OCI-LY1 (cell line): ENCODE measurements around the gene CLRN1.

Experiments
- H2AFZ ChIP-seq: fragments of 200-600 bp; sonication (generic), shearing (Covaris generic); 2 replicates; pipeline ENCODE4 v1.6.0; 2014; ENCODE audit warnings: antibody characterized with exemption, mild to moderate bottlenecking, low read length
- H3F3A ChIP-seq: fragments of 200-600 bp; sonication (generic), shearing (Covaris generic); 2 replicates; pipeline ENCODE4 v1.6.0; 2014; ENCODE audit warnings: mild to moderate bottlenecking, antibody characterized with exemption, low read length, moderate library complexity; ENCODE audit not compliant: insufficient read depth
- H3K27ac ChIP-seq: fragments of 200-600 bp; sonication (generic); 2 replicates; pipeline ENCODE4 v1.5.1; 2014; ENCODE audit warnings: low read length, mixed run types, mild to moderate bottlenecking, low read depth; ENCODE audit not compliant: poor library complexity, severe bottlenecking
- H3K27me3 ChIP-seq: fragments of 200-600 bp; sonication (generic); 2 replicates; pipeline ENCODE4 v1.6.0; 2014; ENCODE audit warnings: antibody characterized with exemption, mild to moderate bottlenecking, low read length, moderate library complexity; ENCODE audit not compliant: insufficient read depth
- H3K36me3 ChIP-seq: fragments of 200-600 bp; sonication (generic); 2 replicates; pipeline ENCODE4 v1.6.1; 2014; ENCODE audit warnings: mild to moderate bottlenecking, antibody characterized with exemption, low read length, moderate library complexity, mixed read lengths; ENCODE audit not compliant: insufficient read depth
- H3K4me1 ChIP-seq: fragments of 200-600 bp; sonication (generic); 2 replicates; pipeline ENCODE4 v1.5.1; 2014; ENCODE audit warnings: mild to moderate bottlenecking, low read length, moderate library complexity; ENCODE audit not compliant: insufficient read depth, severe bottlenecking
- H3K4me2 ChIP-seq: fragments of 200-600 bp; sonication (generic), shearing (Covaris generic); 2 replicates; pipeline ENCODE4 v1.6.1; 2014; ENCODE audit warnings: low read length
- H3K4me3 ChIP-seq: fragments of 200-600 bp; sonication (generic); 2 replicates; pipeline ENCODE4 v1.5.1; 2014; ENCODE audit warnings: low read length, low read depth, mild to moderate bottlenecking, mixed read lengths; ENCODE audit not compliant: poor library complexity, severe bottlenecking
- H3K79me2 ChIP-seq: fragments of 200-600 bp; shearing (Covaris generic); 2 replicates; pipeline ENCODE4 v1.6.1; 2016; ENCODE audit warnings: mixed run types, low read length, mixed read lengths; ENCODE audit not compliant: insufficient read depth
- H3K9ac ChIP-seq: fragments of 200-600 bp; sonication (generic), shearing (Covaris generic); 2 replicates; pipeline ENCODE4 v1.6.1; 2014; ENCODE audit warnings: mild to moderate bottlenecking, low read length, mixed read lengths
- H3K9me2 ChIP-seq: fragments of 200-600 bp; sonication (generic), shearing (Covaris generic); 2 replicates; pipeline ENCODE4 v1.6.1; 2014; ENCODE audit warnings: low read depth, mild to moderate bottlenecking, low read length, mixed read lengths
- H3K9me3 ChIP-seq: fragments of 200-600 bp; shearing (Covaris generic); 2 replicates; pipeline ENCODE4 v1.6.1; 2014; ENCODE audit warnings: low read length, mixed read lengths
- H4K20me1 ChIP-seq: fragments of 200-600 bp; sonication (generic), shearing (Covaris generic); 2 replicates; pipeline ENCODE4 v1.6.0; 2016; ENCODE audit warnings: mild to moderate bottlenecking, low read length; ENCODE audit not compliant: insufficient read depth
- CTCF ChIP-seq: fragments of 200-600 bp; sonication (generic), shearing (Covaris generic); IDR thresholded peaks from 2 replicates; pipeline ENCODE4 v1.5.1; 2017; ENCODE audit warnings: mild to moderate bottlenecking, antibody characterized with exemption, low read length, moderate library complexity, mixed read lengths
- EZH2 ChIP-seq: fragments of 200-600 bp; sonication (generic), shearing (Covaris generic); IDR thresholded peaks from 2 replicates; pipeline ENCODE4 v1.8.0; 2017; ENCODE audit warnings: borderline replicate concordance, mixed run types, mild to moderate bottlenecking, antibody characterized with exemption, low read length, moderate library complexity, mixed read lengths

CLRN1 gene

DNA sequence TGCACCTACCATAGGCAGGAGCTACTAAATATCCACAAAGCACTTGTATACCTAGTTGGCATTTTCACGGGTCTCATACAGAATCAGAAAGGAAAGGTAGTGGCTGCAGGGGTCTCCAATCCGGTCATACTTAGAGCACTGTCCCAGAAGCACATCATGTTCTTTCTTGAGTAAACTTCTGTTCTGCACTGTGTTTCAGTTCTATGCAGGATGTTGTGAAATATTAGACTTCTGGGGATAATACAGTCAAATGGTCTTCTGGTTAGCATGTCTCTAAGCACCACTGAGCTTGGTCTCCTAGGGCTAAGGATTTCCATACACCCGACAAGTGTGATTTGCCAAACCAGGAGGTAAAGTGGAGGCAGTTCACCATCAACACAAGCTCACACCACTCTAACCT lies 95.2 kb downstream of the CLRN1 start:
- Histone ChIP-seq H2AFZ (no peak overlapping the region), H3K27me3 (no peaks in the 10 kb centered on the region), H3K27ac (no peak overlapping the region), H3K79me2 (no peaks in the 10 kb centered on the region), H3K4me1 (no peaks in the 10 kb centered on the region), H3K4me3 (no peak overlapping the region), H3K9me3 (no peaks in the 10 kb centered on the region), H3K36me3 (no peaks in the 10 kb centered on the region), H4K20me1 (no peaks in the 10 kb centered on the region), H3K4me2 (no peak overlapping the region), H3K9me2 (no peaks in the 10 kb centered on the region), H3F3A (no peaks in the 10 kb centered on the region), H3K9ac (no peak overlapping the region)
- TF ChIP-seq CTCF, result no peak
- TF ChIP-seq EZH2, result no peak

- H3K4me3 ChIP-seq, result no peak overlapping the region
- H3K4me1 ChIP-seq, result no peaks in the 10 kb centered on the region
- no peak for TF ChIP-seq EZH2
- no peak for TF ChIP-seq CTCF
- H3K27ac ChIP-seq, result no peak overlapping the region
- H4K20me1 ChIP-seq, result no peaks in the 10 kb centered on the region
- H3F3A ChIP-seq, result no peaks in the 10 kb centered on the region
- no peaks in the 10 kb centered on the region for H3K79me2 ChIP-seq
- H3K9ac ChIP-seq, result no peak overlapping the region
- no peak overlapping the region for H3K4me2 ChIP-seq
- no peaks in the 10 kb centered on the region for H3K27me3 ChIP-seq
- no peaks in the 10 kb centered on the region for H3K36me3 ChIP-seq
- no peaks in the 10 kb centered on the region for H3K9me2 ChIP-seq
- H2AFZ ChIP-seq, result no peak overlapping the region
- H3K9me3 ChIP-seq, result no peaks in the 10 kb centered on the region
Measured at GRCh38 chr3:150876611-150877265, 95.8 kb downstream of the CLRN1 start.
